ENCODE measurements around the gene UBE2J2.
"Not testable (repeated sequence)": the region's sequence is repeated elsewhere in the genome, so short reads cannot be mapped to it uniquely, and the experiment has no call there.

Gene UBE2J2

DNA sequence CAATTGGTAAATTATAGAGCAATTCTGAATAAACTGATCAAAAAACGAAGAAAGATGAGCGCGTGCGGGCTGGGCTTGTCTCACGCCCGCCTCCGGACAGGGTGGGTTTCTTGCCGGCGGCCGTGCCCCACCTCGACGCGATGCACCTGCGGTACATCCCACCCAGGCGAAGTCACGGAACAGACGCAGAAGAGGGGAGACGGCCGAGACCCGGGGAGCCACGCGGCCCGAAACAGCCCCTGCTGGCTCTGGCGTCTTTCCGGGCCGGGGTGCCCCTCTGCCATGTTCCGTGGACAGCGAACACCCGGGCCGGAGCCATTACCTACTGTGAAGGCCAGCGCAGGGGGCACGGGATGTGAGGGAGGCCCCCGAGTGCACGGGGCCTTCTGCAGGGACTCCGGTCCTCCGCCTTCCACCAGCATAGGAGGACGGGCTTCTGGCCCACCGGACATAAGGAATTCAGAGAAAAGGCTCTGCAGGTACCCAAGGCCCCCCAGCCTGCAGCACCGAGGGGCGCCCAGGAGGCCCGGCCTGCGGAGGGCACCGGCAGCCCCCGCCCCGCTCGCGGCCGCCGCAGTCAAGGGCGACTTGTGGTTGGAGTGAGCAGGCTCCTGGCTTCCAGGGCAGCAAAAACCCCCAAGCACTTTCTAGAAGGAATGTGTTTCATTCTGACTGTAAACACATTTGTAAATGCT is 19.5 kb downstream of the UBE2J2 start:
- DNase-seq = no peak

DNA sequence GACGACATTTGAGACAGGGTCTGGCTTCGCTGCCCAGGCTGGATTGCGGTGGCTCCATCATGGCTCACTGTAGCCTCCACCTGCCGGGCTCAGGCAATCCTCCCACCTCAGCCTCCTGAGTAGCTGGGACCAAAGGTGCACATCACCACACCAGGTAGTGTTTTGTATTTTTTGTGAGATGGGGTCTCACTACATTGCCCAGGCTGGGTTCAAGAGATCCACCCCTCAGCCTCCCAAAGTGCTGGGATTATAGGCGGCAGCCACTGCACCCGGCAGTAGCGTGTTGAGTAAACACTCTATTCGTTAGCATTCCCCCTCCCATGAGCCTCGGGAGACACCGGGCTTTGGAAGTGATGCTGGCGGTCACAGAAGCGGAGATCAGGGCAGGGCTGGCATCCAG is 20.3 kb downstream of the UBE2J2 start:
- DNase-seq = no peak

DNA sequence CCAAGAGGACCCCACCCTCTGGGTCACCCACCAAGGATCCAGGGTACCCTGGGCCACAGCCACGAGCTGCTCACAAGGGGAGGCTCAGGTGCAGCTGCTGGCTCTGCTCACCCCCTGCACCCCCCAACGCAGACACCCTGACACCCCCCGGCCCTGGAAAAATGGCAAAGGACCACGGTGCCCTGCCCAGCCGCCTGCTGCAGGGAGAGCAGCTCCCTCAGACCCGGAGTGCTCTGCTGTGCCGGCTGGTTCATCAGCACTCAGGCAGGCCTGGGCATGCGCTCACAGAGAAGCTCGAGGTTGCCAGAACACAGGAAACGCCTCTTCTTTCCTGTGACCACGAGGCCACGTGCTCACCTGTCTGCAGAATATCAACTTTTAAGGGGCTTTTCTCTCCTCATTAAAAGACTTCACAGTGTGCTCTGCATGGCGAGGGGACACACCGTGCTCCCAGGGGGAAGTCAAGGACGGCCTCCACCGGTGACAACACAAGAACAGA is 22.8 kb downstream of the UBE2J2 start:
- no peak for DNase-seq

DNA sequence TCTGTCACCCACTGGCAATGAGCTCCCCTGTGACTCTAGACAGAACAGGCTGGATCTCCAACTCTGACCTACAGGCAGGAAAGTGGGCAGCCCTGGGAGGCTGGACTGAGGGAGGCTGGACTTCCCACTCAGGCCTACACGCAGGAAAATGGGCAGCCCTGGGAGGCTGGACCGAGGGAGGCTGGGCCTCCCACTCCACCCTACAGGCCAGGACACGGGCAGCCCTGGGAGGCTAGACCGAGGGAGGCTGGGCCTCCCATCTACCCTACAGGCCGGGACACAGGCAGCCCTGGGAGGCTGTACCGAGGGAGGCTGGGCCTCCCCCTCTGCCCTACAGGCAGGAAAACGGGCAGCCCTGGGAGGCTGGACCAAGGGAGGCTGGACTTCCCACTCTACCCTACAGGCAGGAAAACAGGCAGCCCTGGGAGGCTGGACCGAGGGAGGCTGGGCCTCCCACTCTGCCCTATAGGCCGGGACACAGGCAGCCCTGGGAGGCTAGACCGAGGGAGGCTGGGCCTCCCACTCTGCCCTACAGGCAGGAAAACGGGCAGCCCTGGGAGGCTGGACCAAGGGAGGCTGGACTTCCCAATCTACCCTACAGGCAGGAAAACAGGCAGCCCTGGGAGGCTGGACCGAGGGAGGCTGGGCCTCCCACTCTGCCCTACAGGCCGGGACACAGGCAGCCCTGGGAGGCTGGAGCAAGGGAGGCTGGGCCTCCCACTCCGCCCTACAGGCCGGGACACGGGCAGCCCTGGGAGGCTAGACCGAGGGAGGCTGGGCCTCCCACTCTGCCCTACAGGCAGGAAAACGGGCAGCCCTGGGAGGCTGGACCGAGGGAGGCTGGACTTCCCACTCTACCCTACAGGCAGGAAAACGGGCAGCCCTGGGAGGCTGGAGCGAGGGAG is 25.4 kb downstream of the UBE2J2 start:
- DNase-seq = not testable (repeated sequence)

DNA sequence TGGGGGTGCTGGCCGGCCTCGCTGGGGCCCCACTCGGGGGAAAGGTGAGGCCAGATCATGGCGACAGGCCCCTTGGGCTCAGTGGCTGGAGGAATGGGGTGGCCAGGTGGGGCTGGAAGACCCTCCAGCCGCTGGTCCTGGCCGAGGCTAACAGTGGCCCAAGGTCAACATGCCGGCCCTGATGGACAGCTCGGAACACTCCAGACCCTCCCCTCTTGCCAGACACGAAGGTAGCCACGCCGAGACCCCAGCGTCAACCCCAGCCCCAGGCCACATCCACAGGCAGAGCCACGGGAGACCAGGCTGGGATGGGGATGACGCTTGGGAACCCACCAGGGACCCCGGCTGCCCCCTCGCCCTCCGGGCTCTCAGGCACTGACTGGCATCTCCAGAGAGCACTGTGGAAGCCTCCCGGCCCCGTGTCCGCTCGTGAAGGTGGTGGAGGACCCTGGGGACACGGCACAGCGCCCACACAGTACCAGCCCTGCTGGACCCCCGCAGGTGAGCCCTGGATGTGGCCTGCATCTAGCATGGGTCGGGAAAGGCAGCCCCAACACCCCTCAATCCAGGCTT is 26.2 kb downstream of the UBE2J2 start:
- DNase-seq = no peak

DNA sequence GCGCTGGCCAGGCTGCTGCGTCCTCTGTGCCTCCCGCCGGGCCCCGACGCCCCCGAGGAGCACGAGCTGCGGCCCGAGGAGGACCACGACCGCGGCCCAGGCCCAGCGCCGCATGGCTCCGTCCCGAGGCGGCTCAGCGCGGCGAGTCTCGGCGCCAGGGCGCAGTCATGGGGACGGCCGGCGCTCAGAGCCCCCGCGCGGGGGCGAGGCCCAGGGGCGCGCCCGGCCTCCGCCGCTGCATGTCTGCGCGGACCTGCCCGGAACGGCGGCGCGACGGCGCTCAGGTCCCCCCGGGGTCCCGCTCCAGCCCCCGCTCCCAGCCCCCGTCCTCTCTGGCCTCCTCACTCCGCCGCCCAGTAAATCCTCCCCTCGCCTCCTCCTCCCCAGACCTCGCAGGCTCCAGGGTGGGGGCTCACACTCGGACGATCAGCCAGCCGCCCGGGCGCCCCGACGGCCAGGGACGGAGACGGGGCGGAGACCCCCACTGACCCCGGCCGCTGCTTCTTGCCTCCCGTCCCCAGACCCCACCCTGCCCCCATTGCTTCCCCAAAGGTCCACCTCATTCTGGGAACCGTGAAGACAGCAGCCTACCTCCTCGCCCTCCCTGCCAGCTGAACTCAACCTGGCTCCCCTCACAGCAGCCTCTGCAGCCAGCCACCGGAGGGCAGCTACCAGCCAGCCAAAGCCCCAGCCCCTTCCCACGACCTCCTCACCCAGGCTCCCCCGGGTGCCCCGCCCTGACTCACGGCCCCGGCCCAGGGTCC is 26.9 kb downstream of the UBE2J2 start, which contains the start of gene C1QTNF12:
C1QTNF12 (minus strand) TSS at position 146 of the 764 bp plus-strand sequence; CDS start at position 114, 32 bp downstream.
- DNase-seq = no peak

DNA sequence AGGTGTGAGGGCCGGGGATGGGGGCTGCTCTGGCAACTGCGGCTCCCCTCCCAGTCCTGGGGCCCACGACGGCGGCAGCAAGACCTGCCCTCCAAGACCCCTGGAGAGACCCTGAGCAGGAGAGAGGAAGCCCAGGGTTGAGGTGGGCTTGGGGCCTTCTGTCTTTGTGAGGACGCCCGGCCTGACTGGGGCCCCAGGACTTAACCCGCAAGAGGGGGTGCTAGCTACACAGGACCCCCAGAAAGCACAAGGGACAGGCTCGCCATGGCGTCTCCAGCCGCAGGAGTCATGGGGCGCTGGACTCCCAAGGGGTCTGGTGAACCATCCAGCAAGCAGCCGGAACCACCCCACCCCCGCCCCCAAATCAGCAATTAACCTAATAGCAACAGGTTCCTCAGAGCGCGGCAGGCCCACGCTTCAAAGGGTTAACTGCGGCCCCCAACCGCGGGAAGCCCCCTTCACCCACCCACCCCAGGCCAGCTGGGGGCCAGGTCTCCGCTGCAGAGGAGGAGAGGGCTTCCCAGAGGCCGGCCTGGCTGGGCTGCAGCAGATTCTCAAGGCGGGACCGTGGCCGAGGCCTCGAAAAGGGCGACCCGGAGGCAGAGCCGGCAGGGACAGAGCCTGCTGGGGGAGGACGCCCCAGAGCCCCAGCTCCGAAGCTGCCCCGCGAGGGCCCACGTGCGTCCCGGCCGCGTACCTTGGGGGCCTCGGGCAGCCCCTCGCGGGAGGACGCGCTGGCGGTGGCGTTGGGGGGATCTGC is 27.7 kb downstream of the UBE2J2 start:
- no peak for DNase-seq

DNA sequence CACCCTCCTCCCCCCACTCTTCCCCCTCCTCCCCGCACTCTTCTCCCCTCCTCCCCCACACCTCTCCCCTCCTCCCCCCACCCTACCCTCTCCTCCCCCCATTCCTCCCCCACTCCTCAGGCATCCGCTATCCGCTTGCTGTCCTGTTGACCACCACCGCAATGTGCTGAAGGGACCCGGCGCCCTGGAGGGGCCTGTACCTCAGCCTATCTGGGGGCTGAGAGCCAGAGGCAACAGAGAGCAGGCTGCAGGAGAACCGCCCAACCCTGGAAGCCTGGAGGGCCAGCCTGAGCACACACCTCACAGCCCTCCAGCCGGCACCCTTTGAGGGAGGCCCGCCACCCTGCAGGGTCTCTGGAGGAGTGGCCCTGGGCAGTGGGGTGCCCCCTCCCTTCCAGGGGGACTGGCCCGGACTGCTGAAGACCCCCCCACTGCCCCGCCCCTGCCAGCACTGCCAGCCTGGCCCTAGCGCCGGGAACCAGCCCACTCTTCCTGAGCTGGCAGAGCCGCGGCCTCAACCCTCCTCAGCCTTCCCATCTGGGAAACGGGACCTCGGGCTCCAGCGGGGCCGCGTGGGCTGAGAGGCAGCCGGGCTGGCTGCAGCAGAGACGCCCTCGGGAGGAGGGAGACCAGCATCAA is 28.4 kb downstream of the UBE2J2 start:
- DNase-seq = no peak

DNA sequence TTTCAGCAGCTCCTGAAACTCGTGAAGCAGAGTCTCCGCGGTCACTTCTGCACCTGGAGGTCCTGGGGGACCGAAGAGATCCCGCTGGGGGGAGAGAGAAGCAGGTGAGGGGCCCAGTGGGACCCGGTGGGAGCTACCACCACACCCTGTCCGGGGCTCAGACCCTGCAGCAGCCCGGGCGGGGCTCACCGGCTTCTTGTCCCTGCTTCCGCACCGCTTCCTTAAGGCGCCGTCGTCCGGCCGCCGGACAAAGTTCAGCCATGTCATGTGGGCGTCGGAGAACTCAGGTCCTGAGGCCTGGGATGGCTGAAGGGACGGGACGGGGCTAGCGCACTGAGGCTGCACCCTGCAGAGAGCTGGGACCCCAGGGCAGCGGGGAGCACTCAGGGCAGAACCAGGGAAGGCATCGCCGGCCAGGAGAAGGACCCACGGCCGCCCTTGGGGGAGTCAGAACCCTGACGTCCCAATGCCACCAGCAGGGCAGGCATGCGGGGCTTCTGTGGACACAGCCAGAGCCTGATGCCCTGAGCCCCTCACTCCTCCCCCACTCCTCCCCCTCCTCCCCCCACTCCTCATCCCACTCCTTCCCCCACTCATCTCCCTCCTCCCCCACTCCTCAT is 29.4 kb downstream of the UBE2J2 start:
- DNase-seq = no peak

DNA sequence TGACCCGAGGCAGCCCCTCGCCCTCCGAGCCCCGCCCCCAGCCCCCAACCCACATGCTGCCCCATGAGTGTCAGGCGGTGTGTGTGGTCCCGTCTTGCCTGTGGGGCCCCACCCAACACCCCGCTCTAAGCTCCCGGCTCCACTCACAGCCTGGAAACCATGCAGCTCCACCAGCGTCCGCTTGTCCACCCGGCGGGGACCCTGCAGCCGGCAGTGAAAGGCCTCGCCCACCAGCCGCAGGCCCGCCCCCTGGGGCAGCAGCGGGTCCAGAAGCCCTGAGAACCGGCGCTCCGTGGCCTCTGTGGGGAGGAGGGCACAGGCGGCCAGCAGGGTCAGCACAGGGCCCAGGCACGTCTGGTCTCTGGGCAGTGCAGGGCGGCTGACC is 29.9 kb downstream of the UBE2J2 start:
- no peak for DNase-seq

DNA sequence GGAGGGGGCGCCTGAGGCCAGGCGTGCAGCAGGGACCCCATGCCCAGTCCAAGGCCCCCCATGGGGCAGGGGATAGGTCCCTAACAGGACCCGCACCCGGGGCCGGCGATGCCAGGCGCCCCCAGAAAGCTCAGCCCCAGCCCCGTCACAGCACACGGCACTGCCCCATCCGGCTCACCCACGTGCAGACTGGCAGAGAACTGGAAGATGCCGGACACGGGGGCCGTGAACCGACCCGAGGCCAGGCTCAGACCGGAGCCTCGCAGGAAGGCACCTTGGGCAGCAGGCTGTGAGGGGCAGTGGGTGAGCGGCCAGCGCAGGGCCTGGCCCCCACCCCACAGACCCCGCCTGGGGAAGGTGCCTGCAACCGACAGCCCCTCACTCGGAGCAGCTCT is 30.4 kb downstream of the UBE2J2 start:
- DNase-seq = no peak

DNA sequence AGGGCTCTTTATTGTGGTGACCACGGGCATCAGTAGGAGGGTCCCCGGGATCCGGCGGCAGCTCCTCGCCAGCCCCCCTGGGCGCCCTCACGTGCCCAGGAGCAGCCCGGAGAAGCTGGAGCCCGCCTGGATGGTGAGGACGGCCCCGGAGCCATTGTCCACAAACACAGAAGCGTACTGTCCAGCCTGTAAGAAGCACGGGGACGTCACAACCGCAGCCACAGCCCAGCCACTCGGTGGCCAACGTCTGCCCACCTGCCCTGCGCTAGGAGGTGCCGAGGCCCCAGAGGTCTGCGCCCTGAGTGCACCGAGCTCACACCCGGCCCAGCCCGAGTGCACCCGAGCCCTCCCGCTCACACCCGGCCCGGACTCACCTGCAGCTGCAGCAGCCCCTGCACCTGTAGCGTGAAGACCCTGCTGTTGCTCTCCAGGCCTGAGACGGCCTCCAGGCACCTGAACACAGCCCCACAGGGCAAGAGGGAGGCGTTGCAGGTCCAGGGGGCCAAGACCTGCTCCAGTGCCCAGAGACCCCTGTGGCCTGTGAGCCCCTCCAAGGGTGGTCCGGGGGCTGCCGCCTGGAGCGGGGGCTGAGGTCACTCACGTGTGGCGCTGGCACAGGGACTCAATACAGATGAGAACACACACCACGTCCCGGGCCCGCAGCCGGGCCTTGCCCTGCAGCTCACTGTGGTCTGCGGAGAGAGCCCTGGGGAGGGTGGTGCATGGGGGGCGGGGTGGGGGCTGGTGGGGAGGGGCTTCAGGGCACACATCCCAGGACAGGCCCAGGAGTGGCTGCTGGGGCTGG is 31.0 kb downstream of the UBE2J2 start:
- no peak for DNase-seq

DNA sequence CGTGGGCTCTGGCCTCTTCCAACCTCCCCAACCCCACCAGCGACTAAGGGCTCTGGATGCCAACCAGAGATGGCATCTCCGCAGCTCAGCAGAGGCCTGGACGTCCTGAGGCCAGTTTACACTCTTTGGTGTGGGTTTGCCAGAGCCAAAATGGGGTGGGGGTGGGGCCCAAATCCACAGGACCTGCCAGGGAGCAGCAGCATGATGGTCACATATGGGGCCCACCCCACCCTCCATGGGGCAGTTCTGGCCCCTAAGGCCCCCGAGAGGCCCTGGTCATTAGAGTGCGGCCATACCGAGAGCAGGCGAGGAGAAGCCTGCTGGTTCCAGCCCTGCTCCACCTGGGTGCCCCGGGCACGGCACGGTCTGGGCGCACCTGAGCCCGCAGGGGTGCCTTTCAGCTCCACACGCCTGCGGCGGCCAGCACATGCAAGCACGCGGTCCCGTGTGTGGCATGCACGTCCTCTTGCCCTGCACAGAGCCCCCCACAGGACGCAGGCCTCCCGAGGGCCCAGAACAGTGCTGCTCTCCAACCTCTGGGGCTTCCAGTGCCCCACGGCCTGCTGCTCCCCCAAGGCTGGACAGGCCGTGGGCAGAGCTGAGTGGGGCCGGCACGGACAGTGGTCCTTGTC is 31.9 kb downstream of the UBE2J2 start:
- no peak for DNase-seq

DNA sequence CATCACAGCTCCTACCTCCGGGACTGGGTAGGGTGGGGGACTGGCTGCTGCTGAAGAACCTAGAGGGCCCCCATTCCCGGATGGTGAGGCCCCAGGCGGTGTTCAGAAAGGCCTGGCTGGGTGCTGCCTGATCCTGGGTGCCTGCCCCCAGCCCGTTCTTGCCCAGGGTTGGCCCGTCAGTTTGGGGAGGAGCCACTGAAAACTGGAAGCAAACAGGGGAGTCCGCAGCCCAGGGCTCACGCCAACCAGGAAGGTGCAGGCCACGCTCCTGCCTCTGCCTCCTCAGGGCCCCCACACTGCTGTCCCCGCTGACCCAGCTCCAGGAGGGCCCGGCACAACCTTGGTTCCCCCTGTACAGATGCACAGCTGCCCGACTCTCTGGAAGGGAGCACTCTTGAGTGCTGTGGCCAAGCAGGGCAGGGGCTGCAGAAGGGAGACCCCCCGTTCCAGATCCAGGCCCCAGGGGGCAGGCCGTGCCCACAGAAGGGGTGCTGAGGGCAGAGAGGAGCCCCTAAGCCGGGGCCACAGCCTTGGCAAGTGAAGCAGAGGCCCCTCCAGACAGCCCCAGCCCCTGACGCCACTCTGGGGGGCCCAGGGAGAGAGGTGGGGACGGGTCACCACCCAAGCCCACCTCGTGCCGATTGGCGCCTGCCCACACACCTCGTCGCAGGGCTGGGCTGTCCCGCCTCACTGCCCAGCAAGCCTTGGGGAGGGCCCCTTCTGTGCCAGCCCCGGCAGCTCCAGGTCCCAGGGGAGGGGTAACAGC is 32.6 kb downstream of the UBE2J2 start:
- no peak for DNase-seq

DNA sequence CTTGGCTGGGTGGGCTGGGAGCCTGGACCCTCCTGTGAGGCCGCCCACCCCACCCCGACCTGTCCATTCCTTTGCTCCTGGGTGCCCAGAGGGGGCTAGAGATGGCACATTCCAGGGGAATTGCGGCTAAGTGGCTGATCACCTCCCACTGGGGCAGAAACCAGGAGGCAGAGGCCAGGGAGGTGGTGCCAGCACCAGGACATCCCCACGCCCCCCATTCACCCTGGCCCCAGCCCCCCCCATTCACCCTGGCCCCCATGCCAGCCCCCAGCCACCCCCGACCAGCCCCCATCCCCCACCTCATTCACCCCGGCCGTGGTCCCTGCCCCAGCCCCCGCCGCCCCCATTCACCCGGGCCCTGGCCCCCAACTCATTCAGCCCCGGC is 33.3 kb downstream of the UBE2J2 start:
- DNase-seq = no peak

DNA sequence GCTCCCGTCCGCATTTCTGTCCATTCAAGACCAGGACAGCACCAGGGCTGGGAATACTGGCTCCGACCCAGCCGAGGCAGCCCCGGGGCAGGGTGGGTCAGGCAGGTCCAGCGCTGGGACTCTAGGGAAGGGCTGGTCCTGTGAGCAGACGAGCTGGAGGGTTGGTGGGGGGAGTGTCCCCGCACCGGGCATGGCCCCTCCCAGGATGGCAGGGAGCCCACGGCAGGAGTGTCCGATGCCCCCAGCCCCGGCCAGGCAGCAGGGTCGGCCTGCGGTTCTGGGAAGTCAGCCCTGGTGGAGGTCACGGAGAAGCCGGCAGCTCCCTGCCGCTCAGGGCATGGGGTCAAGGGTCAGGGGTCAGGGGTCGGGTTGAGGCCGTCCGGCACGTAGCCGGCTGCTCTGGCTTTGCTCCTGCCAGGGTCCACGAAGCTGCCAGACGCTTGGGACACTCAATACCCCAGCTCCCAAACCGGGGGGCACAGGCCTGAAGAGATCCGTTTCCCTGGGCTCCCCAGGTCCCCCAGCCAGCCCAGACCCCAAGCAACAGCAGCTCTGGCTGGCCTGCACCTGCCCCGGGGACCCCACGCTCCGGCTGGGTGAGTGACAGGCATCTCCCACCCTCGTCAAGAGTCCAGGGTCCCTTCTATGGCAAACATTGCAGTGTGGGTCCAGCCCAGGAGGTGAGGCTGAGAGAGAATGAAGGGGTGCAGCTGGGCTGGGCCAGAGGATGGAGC is 33.9 kb downstream of the UBE2J2 start:
- no peak for DNase-seq

DNA sequence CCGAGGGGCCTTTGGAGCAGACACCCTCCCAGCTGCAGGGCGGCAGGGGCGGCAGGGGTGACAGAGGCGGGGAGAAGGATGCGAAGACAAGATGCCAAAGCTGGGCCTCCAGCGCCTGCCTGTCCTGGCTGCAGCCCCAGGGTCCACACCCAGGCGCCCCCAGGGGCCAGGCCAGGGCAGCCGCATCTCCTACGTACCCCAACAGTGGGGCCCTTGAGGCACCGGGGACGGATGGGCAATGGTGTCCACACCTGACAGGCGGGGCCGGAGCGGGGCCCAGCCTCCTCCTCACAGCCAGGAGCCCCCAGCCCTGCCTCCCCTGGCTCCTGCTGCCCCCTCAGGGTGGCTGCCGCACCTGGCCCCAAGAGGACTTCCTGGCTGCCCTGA is 34.4 kb downstream of the UBE2J2 start:
- DNase-seq = no peak

DNA sequence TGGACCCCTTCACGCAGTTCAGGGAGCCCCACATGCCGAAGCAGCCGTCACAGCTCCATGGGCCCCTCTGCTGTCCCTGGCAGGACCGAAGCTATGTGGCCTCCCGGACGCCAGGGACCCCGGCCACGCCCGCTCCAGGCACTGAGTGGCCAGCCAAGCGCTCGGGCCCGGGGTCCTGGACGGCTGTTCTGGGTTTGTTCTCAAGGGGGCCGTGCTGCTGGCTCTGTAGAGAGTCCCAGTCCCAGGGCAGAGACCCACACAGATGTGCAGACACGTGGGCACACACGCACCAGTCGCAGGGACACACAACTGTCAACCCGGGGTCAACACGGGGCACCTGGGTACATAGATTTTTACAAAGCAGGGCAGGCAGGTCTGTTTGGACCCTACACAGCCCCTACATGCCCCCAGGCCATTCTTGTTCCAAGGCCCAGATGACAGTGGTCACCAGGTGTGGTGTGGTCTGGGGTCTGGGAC is 34.9 kb downstream of the UBE2J2 start:
- no peak for DNase-seq
